Measurements from ENCODE around the gene KLK13. TPM values are rescaled to one million over a fixed set of nuclear protein-coding genes. Genes with fewer than 3 reads are reported as not detected.

KLK13 gene
- total RNA-seq, 2 experiments from 2014 or later: not detected

GRCh38 chr19:51016798-51017683 lies 47.9 kb downstream of the KLK13 start:
- intact Hi-C loops (cut with DNase I, micrococcal nuclease): loop anchor here in 1 of 2 experiments (5.0 kb wide), 1 partner anchor 85 kb away; no protein-coding TSS in a partner anchor
- Mint-ChIP-seq H3K9me3 (ENCODE audit: low read depth) (no peaks in the 10 kb centered on the region), H3K36me3 (ENCODE audit: low read depth) (no peaks in the 10 kb centered on the region), H3K27me3 (peaks cover 55% of the 10 kb centered on the region), H3K27ac (no peak overlapping the region), H3K4me3 (no peak overlapping the region), H3K4me1 (peaks cover 18% of the 10 kb centered on the region)
- no peak for ATAC-seq
- ChIA-PET CTCF (interaction anchor here (0.6 to 1.2 kb wide), 5 partner anchors 11 to 515 kb away, joined by 3 to 4 read pairs (median 3); no protein-coding TSS in a partner anchor), POLR2A (interaction anchor here (0.6 kb wide), 1 partner anchor 137 kb away, joined by 4 read pairs; no protein-coding TSS in a partner anchor)
- peak; percentile 51 for DNase-seq

GRCh38 chr19:51015691-51016267 lies 49.1 kb downstream of the KLK13 start:
- intact Hi-C loops (cut with DNase I, micrococcal nuclease): loop anchor here in 1 of 2 experiments (5.0 kb wide), 1 partner anchor 83 kb away; no protein-coding TSS in a partner anchor

GRCh38 chr19:51014242-51014641 lies 50.6 kb downstream of the KLK13 start:
- Mint-ChIP-seq H3K36me3 (ENCODE audit: low read depth) (no peaks in the 10 kb centered on the region), H3K27me3 (peaks cover 53% of the 10 kb centered on the region), H3K27ac (no peak overlapping the region), H3K9me3 (ENCODE audit: low read depth) (no peaks in the 10 kb centered on the region), H3K4me3 (no peak overlapping the region), H3K4me1 (peaks cover 15% of the 10 kb centered on the region)
- DNase-seq (no peak), ATAC-seq (no peak)
- ChIA-PET CTCF (no interaction called here), POLR2A (no interaction called here)
- intact Hi-C loops (cut with DNase I, micrococcal nuclease): no loop called here

More at GRCh38 chr19:51015691-51016267, 49.1 kb downstream of the KLK13 start:
- peaks cover 18% of the 10 kb centered on the region for H3K4me1 Mint-ChIP-seq
- CTCF ChIA-PET: no interaction called here
- no peaks in the 10 kb centered on the region for H3K9me3 Mint-ChIP-seq (ENCODE audit: low read depth)
- H3K27me3 Mint-ChIP-seq: peaks cover 56% of the 10 kb centered on the region
- H3K27ac Mint-ChIP-seq: no peak overlapping the region
- no peak overlapping the region for H3K4me3 Mint-ChIP-seq
- ATAC-seq (no peak), DNase-seq (no peak)
- no peaks in the 10 kb centered on the region for H3K36me3 Mint-ChIP-seq (ENCODE audit: low read depth)
- POLR2A ChIA-PET: interaction anchor here (0.6 kb wide), 1 partner anchor 108 kb away, joined by 4 read pairs; no protein-coding TSS in a partner anchor

GRCh38 chr19:51012661-51013190 lies 52.2 kb downstream of the KLK13 start:
- Mint-ChIP-seq H3K4me3 (no peak overlapping the region), H3K9me3 (ENCODE audit: low read depth) (no peaks in the 10 kb centered on the region), H3K36me3 (ENCODE audit: low read depth) (no peaks in the 10 kb centered on the region), H3K4me1 (peaks cover 9% of the 10 kb centered on the region), H3K27me3 (peaks cover 46% of the 10 kb centered on the region), H3K27ac (no peak overlapping the region)
- intact Hi-C loops (cut with DNase I, micrococcal nuclease): no loop called here
- CTCF ChIA-PET: no interaction called here
- DNase-seq: no peak
- ATAC-seq: no peak
- POLR2A ChIA-PET: no interaction called here

GRCh38 chr19:51010066-51010795 lies 54.7 kb downstream of the KLK13 start:
- ChIA-PET CTCF (no interaction called here), POLR2A (no interaction called here)
- Mint-ChIP-seq H3K4me1 (no peaks in the 10 kb centered on the region), H3K27me3 (peaks cover 32% of the 10 kb centered on the region), H3K9me3 (ENCODE audit: low read depth) (no peaks in the 10 kb centered on the region), H3K4me3 (no peak overlapping the region), H3K27ac (no peak overlapping the region), H3K36me3 (ENCODE audit: low read depth) (no peaks in the 10 kb centered on the region)
- intact Hi-C loops (cut with DNase I, micrococcal nuclease): no loop called here
- ATAC-seq (no peak), DNase-seq (no peak)

GRCh38 chr19:51009061-51009891 lies 55.6 kb downstream of the KLK13 start:
- ChIA-PET POLR2A (no interaction called here), CTCF (no interaction called here)
- H3K4me3 Mint-ChIP-seq: no peak overlapping the region
- H3K27me3 Mint-ChIP-seq: peaks cover 25% of the 10 kb centered on the region
- H3K4me1 Mint-ChIP-seq: no peaks in the 10 kb centered on the region
- H3K36me3 Mint-ChIP-seq (ENCODE audit: low read depth): no peaks in the 10 kb centered on the region
- ATAC-seq: no peak
- H3K9me3 Mint-ChIP-seq (ENCODE audit: low read depth): no peaks in the 10 kb centered on the region
- intact Hi-C loops (cut with DNase I, micrococcal nuclease): no loop called here
- DNase-seq: no peak
- no peak overlapping the region for H3K27ac Mint-ChIP-seq

GRCh38 chr19:51007488-51007887 lies 57.4 kb downstream of the KLK13 start:
- no peak overlapping the region for H3K4me3 Mint-ChIP-seq
- no peak overlapping the region for H3K27ac Mint-ChIP-seq
- no peaks in the 10 kb centered on the region for H3K36me3 Mint-ChIP-seq (ENCODE audit: low read depth)
- H3K4me1 Mint-ChIP-seq: no peaks in the 10 kb centered on the region
- DNase-seq (no peak), ATAC-seq (no peak)
- H3K27me3 Mint-ChIP-seq: peaks cover 21% of the 10 kb centered on the region
- intact Hi-C loops (cut with DNase I, micrococcal nuclease): no loop called here
- no peaks in the 10 kb centered on the region for H3K9me3 Mint-ChIP-seq (ENCODE audit: low read depth)
- CTCF ChIA-PET: no interaction called here
- POLR2A ChIA-PET: no interaction called here

GRCh38 chr19:51006406-51006805 lies 58.5 kb downstream of the KLK13 start:
- DNase-seq (no peak), ATAC-seq (no peak)
- Mint-ChIP-seq H3K4me1 (no peaks in the 10 kb centered on the region), H3K36me3 (ENCODE audit: low read depth) (no peaks in the 10 kb centered on the region), H3K4me3 (no peak overlapping the region), H3K27ac (no peak overlapping the region), H3K9me3 (ENCODE audit: low read depth) (no peaks in the 10 kb centered on the region), H3K27me3 (peaks cover 29% of the 10 kb centered on the region)
- CTCF ChIA-PET: no interaction called here
- POLR2A ChIA-PET: no interaction called here
- intact Hi-C loops (cut with DNase I, micrococcal nuclease): no loop called here

Other genes with a start within 250 kb of the KLK13 start
- gene KLK1, start 241.3 kb downstream of the KLK13 start, total RNA-seq: 1 to 10 TPM; 2.4 to 2.6 TPM
- gene KLK15, start 231.5 kb downstream of the KLK13 start, total RNA-seq: not detected
- not detected for gene KLK3, start 210.2 kb downstream of the KLK13 start, total RNA-seq
- not detected for gene KLK2, start 191.7 kb downstream of the KLK13 start, total RNA-seq
- not detected for gene KLK4, start 153.7 kb downstream of the KLK13 start, total RNA-seq
- gene KLK5, start 112.1 kb downstream of the KLK13 start, total RNA-seq: not detected
- not detected for gene KLK6, start 95.5 kb downstream of the KLK13 start, total RNA-seq
- not detected for gene KLK7, start 81.2 kb downstream of the KLK13 start, total RNA-seq
- gene KLK8, start 63.5 kb downstream of the KLK13 start, total RNA-seq: not detected
- gene KLK10, start 45.4 kb downstream of the KLK13 start, total RNA-seq: not detected
- not detected for gene KLK11, start 38.5 kb downstream of the KLK13 start, total RNA-seq
- not detected for gene KLK12, start 30.1 kb downstream of the KLK13 start, total RNA-seq
- 1 to 10 TPM in 1 of 2 experiments, under 1 TPM in 1; 0.69 to 1.1 TPM for gene KLK14, start 17.8 kb upstream of the KLK13 start, total RNA-seq
- 1 to 10 TPM; 7.2 to 9.1 TPM for gene CTU1, start 43.3 kb upstream of the KLK13 start, total RNA-seq
- gene SIGLEC9, start 59.8 kb upstream of the KLK13 start, total RNA-seq: under 1 TPM; 0.37 to 0.49 TPM
- not detected for gene SIGLEC7, start 77.2 kb upstream of the KLK13 start, total RNA-seq
- gene CD33, start 160.0 kb upstream of the KLK13 start, total RNA-seq: under 1 TPM; 0.26 to 0.27 TPM
- not detected for gene SIGLECL1, start 186.0 kb upstream of the KLK13 start, total RNA-seq
- gene IGLON5, start 246.6 kb upstream of the KLK13 start, total RNA-seq: under 1 TPM; 0.18 to 0.28 TPM